22Rv1 (cell line): ENCODE data around the gene CDO1.
"Not testable (repeated sequence)": the region's sequence is repeated elsewhere in the genome, so short reads cannot be mapped to it uniquely, and the experiment has no call there.

Source experiments
- H3K27ac ChIP-seq: fragments of 450-650 bp; 2 replicates; pipeline ENCODE4 v1.5.1; 2017
- CTCF ChIP-seq: fragments of 450-650 bp; IDR thresholded peaks from 2 replicates; pipeline ENCODE4 v1.5.1; 2017; ENCODE audit warnings: mild to moderate bottlenecking
- ZFX ChIP-seq: fragments of 450-650 bp; IDR thresholded peaks from 2 replicates; pipeline ENCODE4 v1.6.1; 2017; ENCODE audit warnings: antibody characterized with exemption, borderline replicate concordance

Gene CDO1

GRCh38 chr5:115829913-115830312, 13.5 kb upstream of the CDO1 start:
- no peak overlapping the region for H3K27ac ChIP-seq
- no peak for TF ChIP-seq ZFX

GRCh38 chr5:115825948-115826347, 9.5 kb upstream of the CDO1 start:
- TF ChIP-seq CTCF (no peak), ZFX (no peak)
- H3K27ac ChIP-seq, result no peak overlapping the region

DNA sequence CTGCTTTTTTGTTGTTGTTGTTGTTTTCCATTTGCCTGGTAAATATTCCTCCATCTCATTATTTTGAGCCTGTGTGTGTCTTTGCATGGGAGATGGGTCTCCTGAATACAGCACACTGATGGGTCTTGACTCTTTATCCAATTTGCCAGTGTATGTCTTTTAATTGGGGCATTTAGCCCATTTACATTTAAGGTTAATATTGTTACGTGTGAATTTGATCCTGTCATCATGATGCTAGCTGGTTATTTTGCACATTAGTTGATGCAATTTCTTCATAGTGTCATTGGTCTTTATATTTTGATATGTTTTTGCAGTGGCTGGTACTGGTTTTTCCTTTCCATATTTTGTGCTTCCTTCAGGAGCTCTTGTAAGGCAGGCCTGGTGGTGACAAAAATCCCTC, 8.5 kb upstream of the CDO1 start:
- not testable (repeated sequence) for H3K27ac ChIP-seq

- H3K27ac ChIP-seq, result no peak overlapping the region
- no peak for TF ChIP-seq ZFX
- TF ChIP-seq CTCF, result no peak
Measured at GRCh38 chr5:115820846-115821245, 4.4 kb upstream of the CDO1 start.

DNA sequence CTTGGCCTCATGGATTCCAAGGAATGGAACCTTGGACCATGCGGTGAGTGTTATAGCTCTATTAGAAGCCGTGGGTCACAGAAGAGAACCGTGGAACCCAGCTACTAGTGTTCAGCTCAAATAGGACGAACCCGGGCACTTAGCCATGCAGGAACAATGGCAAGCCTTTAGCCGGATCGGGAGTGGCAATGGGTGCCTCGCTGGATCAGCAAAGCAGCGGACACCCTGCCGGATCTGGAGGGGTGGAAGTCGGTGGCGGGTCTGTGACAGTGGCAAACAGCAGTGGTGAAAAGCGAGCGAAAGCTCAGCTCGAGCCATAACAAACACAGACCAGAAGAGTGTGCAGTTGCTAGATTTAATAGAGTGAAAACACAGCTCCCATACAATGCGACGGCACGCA, 2.4 kb upstream of the CDO1 start:
- TF ChIP-seq CTCF, result no peak
- H3K27ac ChIP-seq, result no peak overlapping the region

- no peak overlapping the region for H3K27ac ChIP-seq
- no peak for TF ChIP-seq ZFX
- no peak for TF ChIP-seq CTCF
Measured at GRCh38 chr5:115817386-115817785, 927 bp upstream of the CDO1 start.

GRCh38 chr5:115815693-115816225, 700 bp downstream of the CDO1 start:
- no peak for TF ChIP-seq ZFX
- no peak for TF ChIP-seq CTCF
- no peak overlapping the region for H3K27ac ChIP-seq

DNA sequence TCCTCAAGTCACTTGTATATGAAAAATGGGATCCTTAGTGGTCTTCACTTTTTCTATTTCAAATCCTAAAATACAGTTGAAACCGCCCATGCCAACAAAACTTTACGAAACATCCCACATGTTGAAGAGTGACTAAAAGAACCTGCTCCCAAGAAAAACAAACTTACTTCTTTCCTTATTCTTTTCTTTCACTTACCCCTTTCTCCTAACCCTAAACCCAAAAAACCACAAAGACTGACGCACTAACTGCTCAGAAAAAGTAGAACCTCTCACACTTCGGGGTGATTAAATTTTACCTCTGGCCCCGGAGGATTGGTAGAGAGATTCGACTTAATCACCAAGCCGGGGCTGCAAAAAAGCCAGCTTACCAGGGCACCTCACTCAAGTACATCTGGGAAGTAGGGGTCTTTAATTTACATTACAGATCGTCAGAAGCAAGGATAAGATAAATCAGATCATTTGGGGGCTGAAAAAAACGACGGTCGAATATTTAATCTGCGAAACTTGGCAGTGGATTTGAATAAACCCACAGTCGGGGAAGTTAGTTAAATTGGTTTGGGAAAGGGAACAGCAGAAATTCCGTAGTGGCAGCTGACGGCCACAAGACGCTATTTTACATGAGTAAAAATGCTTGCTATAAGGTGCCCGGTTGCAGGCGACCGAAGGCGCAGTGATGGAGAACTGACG, 1.3 kb downstream of the CDO1 start:
- no peak overlapping the region for H3K27ac ChIP-seq
- no peak for TF ChIP-seq ZFX
- TF ChIP-seq CTCF, result no peak
